ENCODE measurements around the gene MAD1L1. TPM values are rescaled to one million over a fixed set of nuclear protein-coding genes. Genes with fewer than 3 reads are reported as not detected.

Gene MAD1L1
- total RNA-seq, 2 experiments from 2014 or later, result 58.3 to 65.3 TPM

GRCh38 chr7:2115760-2116447 is 116.8 kb downstream of the MAD1L1 start:
- Histone ChIP-seq H3K9me3 (ENCODE audit: low read length) (no peaks in the 10 kb centered on the region), H3K9me2 (ENCODE audit: insufficient read depth, low read length) (no peaks in the 10 kb centered on the region), H3K27ac (ENCODE audit: low read depth, low read length, poor library complexity, severe bottlenecking) (no peak overlapping the region), H3K79me2 (ENCODE audit: insufficient read depth, low read depth, low read length) (no peaks in the 10 kb centered on the region), H3K4me1 (ENCODE audit: insufficient read depth, low read length, poor library complexity, severe bottlenecking) (peaks cover 2% of the 10 kb centered on the region), H2AFZ (ENCODE audit: low read length) (no peak overlapping the region), H3K4me2 (ENCODE audit: low read length) (no peak overlapping the region), H4K20me1 (ENCODE audit: insufficient read depth, low read length) (no peaks in the 10 kb centered on the region), H3K4me3 (ENCODE audit: low read depth, low read length, poor library complexity, severe bottlenecking) (no peak overlapping the region), H3K36me3 (ENCODE audit: insufficient read depth, low read length) (no peaks in the 10 kb centered on the region)
- CTCF ChIA-PET (ENCODE audit: unreplicated experiment), result no interaction called here
- no TSS peak for BruUV-seq (replicated peaks)
- POLR2A ChIA-PET, result no interaction called here
- DNase-seq (ENCODE audit: low spot score), result no peak
- intact Hi-C loops (cut with micrococcal nuclease; ENCODE audit: unreplicated experiment), result no loop called here
- TF ChIP-seq CTCF (conservative IDR thresholded peaks at IDR 0.05; ENCODE audit: low read length) (no peak), EZH2phosphoT487 (IDR thresholded peaks at IDR 0.05; ENCODE audit: borderline replicate concordance, low read depth, low read length) (no peak)

GRCh38 chr7:2114926-2115759 is 117.6 kb downstream of the MAD1L1 start:
- no peaks in the 10 kb centered on the region for H4K20me1 ChIP-seq (ENCODE audit: insufficient read depth, low read length)
- no peak overlapping the region for H3K27ac ChIP-seq (ENCODE audit: low read depth, low read length, poor library complexity, severe bottlenecking)
- H3K4me1 ChIP-seq (ENCODE audit: insufficient read depth, low read length, poor library complexity, severe bottlenecking), result peaks cover 10% of the 10 kb centered on the region
- no peaks in the 10 kb centered on the region for H3K9me3 ChIP-seq (ENCODE audit: low read length)
- no peak overlapping the region for H2AFZ ChIP-seq (ENCODE audit: low read length)
- BruUV-seq (replicated peaks), result no TSS peak
- intact Hi-C loops (cut with micrococcal nuclease; ENCODE audit: unreplicated experiment), result no loop called here
- no peak for TF ChIP-seq CTCF (conservative IDR thresholded peaks at IDR 0.05; ENCODE audit: low read length)
- no peak for TF ChIP-seq EZH2phosphoT487 (IDR thresholded peaks at IDR 0.05; ENCODE audit: borderline replicate concordance, low read depth, low read length)
- H3K4me3 ChIP-seq (ENCODE audit: low read depth, low read length, poor library complexity, severe bottlenecking), result no peak overlapping the region
- no peak overlapping the region for H3K4me2 ChIP-seq (ENCODE audit: low read length)
- no peaks in the 10 kb centered on the region for H3K9me2 ChIP-seq (ENCODE audit: insufficient read depth, low read length)
- H3K36me3 ChIP-seq (ENCODE audit: insufficient read depth, low read length), result no peaks in the 10 kb centered on the region
- no peak for DNase-seq (ENCODE audit: low spot score)
- ChIA-PET CTCF (ENCODE audit: unreplicated experiment) (no interaction called here), POLR2A (no interaction called here)
- H3K79me2 ChIP-seq (ENCODE audit: insufficient read depth, low read depth, low read length), result no peaks in the 10 kb centered on the region

- H3K27ac ChIP-seq (ENCODE audit: low read depth, low read length, poor library complexity, severe bottlenecking), result no peak overlapping the region
- TF ChIP-seq CTCF (conservative IDR thresholded peaks at IDR 0.05; ENCODE audit: low read length), result no peak
- TF ChIP-seq EZH2phosphoT487 (IDR thresholded peaks at IDR 0.05; ENCODE audit: borderline replicate concordance, low read depth, low read length), result no peak
- intact Hi-C loops (cut with micrococcal nuclease; ENCODE audit: unreplicated experiment), result no loop called here
- no peak overlapping the region for H3K4me2 ChIP-seq (ENCODE audit: low read length)
- no peaks in the 10 kb centered on the region for H4K20me1 ChIP-seq (ENCODE audit: insufficient read depth, low read length)
- H3K36me3 ChIP-seq (ENCODE audit: insufficient read depth, low read length), result no peaks in the 10 kb centered on the region
- H3K4me3 ChIP-seq (ENCODE audit: low read depth, low read length, poor library complexity, severe bottlenecking), result no peak overlapping the region
- H3K79me2 ChIP-seq (ENCODE audit: insufficient read depth, low read depth, low read length), result no peaks in the 10 kb centered on the region
- no peaks in the 10 kb centered on the region for H3K9me2 ChIP-seq (ENCODE audit: insufficient read depth, low read length)
- no peak overlapping the region for H2AFZ ChIP-seq (ENCODE audit: low read length)
- BruUV-seq (replicated peaks), result no TSS peak
- ChIA-PET POLR2A (interaction anchor here (1.1 kb wide), 1 partner anchor 43 kb away, joined by 3 read pairs; no protein-coding TSS in a partner anchor), CTCF (ENCODE audit: unreplicated experiment) (no interaction called here)
- H3K4me1 ChIP-seq (ENCODE audit: insufficient read depth, low read length, poor library complexity, severe bottlenecking), result peaks cover 21% of the 10 kb centered on the region
- no peak for DNase-seq (ENCODE audit: low spot score)
- no peaks in the 10 kb centered on the region for H3K9me3 ChIP-seq (ENCODE audit: low read length)
Measured at GRCh38 chr7:2114052-2114451, 118.7 kb downstream of the MAD1L1 start.

All from OCI-LY7 (cell line).